GM12872 (cell line): ENCODE results near the gene ALKBH1.

ENCODE experiments used
- TF ChIP-seq, protein P1 (sequence below): IDR thresholded peaks from 3 replicates; pipeline ENCODE4 v1.5.1; 2011; ENCODE audit warnings: low read depth, mild to moderate bottlenecking, low read length, moderate library complexity; ENCODE audit not compliant: insufficient read depth

ALKBH1 gene

DNA sequence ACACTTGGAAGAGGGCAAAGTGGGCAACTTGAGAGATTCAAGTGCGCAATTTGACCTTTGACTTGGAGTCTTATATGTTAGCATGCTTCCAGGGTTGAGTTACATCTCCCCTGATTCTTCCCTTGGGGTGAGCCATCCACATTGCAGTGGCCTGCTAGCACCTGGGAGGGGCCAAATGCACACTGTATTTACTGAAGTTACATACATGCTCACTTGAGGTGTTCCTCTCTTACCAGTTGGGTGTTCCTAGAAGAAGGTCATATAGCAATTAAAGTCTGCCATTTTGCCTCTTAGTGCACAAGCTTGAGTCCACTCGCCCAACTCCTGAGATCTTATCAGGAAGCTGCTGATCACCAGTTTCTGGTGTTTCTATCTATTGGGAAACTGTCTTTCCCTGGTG lies 77.7 kb downstream of the ALKBH1 start:
- TF ChIP-seq, protein P1, sequence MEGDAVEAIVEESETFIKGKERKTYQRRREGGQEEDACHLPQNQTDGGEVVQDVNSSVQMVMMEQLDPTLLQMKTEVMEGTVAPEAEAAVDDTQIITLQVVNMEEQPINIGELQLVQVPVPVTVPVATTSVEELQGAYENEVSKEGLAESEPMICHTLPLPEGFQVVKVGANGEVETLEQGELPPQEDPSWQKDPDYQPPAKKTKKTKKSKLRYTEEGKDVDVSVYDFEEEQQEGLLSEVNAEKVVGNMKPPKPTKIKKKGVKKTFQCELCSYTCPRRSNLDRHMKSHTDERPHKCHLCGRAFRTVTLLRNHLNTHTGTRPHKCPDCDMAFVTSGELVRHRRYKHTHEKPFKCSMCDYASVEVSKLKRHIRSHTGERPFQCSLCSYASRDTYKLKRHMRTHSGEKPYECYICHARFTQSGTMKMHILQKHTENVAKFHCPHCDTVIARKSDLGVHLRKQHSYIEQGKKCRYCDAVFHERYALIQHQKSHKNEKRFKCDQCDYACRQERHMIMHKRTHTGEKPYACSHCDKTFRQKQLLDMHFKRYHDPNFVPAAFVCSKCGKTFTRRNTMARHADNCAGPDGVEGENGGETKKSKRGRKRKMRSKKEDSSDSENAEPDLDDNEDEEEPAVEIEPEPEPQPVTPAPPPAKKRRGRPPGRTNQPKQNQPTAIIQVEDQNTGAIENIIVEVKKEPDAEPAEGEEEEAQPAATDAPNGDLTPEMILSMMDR = no peak

DNA sequence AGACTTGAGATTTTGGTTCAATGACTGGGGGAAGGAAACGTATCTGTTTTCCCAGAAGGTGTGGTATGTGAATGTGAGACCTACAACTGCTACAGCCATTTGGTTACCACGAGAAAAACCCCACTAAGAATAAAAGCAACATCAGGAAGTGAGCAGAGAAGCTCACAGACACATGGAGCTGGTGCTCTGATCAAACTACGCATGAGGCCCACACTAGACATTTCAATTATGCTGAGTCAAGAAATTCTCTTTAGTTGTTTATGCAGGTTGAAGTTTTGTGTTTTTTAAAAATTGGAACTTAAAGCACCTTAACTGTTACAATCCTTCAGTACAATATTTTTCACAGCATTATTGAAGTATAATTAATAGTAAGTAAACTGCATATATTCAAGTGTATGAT lies 82.5 kb downstream of the ALKBH1 start:
- TF ChIP-seq, protein P1 = no peak

DNA sequence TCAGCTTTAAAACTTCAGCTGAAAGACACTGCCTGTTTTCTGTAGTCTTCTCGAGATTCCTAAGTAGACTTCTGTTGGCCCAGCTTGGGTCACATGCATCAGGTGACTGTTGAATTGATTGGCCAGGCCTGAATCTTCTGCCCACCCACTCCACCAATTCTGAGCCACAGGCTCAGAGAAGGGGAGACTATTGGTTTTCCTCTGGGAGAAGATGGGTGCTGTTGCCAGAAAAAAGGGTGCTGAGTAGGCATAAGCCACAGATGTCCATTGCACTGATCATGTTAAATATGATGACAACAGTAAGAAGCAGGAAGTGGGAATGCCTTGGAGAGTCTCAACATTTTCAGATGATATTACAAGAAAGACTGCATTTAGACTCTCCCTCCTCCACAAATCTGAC lies 84.6 kb downstream of the ALKBH1 start:
- TF ChIP-seq, protein P1 = no peak
